Fibroblast of the conjunctiva (primary cell): ENCODE data around the gene HOXB5.

Source experiments
- DNase-seq: peaks from one replicate; pipeline ENCODE4 v3.0.0-alpha.2; 2010; ENCODE audit warnings: low read depth

The HOXB5 gene

DNA sequence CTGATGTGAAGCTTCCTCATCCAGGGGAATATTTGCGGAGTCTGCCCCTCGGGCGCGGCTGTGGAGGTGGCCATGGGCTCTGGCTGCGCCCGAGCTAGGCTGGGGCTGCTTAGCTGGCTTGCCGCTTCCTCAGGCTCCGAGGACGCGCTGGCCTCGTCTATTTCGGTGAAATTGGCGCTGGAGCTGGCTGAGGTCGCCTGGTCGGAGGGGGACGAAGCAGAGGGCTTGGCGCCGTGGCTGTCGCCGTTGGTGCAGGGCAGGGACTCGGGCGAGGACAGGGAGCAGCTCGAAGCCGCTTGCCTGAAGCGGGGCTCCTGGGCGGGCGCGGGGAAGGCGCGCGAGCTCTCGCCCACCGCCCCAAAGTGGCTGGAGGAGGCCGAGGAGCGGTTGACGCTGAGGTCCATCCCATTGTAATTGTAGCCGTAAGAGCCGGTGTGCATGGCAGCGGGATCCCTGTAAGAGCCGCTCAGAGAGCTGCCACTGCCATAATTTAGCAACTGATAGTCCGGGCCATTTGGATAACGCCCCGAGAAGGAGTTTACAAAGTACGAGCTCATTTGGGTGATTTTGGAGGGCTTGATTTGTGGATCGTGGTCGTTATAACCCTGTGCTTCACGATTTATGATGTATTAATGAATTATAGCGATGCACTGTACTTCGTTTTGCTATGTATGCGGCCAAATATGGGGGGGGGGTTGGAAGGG, at the start of gene HOXB5:
Gene HOXB5 (minus strand): TSS at position 654 of the 704 bp plus-strand sequence. CDS start 97 bp downstream, at position 557.
- no peak for DNase-seq

DNA sequence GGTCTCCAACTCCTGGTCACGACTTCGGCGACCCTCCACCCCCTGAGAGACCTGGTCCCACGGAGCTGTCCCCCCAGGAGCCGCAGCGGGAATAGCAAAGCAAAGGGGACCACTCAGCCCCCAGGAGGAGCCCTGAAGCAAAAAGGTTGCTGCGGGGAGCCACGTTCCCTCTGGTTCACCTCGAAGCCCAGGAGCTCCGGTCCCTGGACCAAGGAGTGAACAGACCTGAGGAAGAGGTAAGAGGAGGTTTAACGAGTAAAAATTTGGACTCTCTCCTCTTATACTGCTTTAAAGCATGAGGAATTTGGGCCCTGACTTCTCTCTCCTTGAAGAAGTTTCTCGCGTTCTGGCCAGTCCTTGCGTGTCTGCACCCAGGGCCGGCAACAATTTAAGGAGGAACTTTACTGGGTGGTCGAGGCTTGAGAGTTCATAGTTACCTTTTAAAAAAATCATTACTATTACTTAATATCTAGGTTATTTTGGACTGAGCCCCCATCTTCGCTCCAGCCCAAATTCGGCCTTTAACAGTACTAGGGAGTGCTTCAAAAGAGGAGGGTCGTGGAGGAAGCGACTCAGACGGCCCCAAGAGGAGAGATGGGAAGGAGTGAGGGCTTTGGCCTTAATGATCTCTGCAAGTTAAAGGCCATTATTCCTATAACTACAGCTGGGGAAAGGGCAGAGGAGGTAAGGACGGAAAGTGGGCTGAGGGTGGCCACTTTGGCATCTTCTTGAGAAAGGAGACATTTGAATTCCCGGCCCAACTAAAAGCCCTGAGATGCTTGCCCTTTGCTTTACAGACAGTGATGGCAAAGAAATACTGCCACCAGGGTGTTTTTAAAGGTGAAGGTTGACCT, 49.5 kb upstream of the HOXB5 start:
- DNase-seq, result no peak

DNA sequence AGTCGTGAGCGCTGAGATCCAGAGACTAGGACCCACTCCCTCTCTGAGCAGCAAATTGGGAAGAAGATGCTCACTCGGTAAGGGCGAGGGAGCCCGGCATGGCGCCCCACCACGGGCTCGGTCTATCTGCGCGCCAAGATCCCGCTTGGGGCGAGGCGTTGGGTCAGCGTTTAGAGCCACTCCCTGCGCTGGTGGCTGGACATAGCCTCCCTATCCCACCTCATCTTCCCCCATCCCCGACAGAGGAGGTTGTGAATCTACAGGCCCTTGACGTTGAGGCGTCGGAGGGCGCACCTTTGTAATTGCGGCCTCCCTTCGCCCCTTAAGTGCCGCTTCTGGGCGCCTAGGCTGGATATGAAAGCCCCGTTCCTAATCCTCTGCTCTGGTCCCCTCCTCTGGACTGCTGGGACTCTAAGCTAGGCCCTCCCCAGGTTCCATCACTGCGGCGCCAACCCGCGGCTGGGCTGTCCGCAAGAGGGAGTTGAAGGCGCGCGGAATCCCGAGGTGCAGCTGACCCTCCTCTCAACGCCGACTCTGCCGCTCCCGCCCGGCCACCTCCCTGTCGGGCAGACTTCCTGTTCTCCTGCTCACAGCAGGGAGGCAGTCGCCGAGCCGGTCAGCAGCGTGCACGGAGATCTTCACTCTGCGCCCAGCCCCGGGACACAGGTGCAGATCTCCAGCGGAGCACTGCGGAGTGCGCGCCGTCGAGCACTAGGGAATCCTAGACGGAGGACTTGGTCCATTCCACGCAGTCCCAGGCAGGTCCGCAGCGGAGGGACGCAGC, 48.7 kb upstream of the HOXB5 start:
- DNase-seq, result no peak

DNA sequence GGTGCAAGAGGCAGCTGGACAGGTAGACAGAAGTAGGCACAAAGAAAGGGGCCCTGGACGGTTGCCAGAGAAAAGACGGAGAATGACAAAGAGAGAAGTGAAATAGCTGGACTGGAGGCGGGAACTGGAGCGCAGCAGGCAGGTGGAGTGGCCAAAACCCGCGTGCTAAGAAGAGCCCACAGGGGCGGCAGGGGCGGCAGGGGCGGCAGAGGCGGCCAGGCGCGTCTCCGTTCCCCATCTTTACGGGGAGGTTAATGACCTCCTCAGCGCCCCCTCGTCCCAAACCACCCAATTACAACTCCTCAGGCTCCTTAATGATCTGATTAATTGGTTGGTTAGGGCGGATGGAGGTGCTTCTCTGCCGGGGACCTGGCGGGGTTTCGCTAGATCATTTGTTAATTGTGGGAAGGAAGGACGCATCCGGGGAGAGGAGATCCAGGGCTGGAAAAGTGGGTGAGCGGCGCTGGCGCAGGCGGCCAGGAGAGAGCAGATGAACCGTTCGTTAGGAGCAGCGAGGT, 48.0 kb upstream of the HOXB5 start:
- no peak for DNase-seq

DNA sequence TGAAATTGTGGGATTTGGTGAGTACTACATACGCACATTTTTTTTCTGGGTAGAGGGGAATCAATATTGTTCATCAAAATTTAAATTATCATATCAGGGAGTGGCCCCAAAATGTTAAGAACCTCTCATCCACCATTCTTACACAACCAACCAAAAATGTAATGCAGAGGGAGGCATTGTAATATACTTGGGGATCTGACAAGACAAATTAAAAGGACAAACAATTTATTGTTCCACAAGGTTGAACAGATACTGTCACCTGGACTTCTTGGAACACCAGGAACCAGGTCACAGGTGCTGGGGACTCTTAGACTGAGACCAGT, 47.2 kb upstream of the HOXB5 start:
- DNase-seq, result no peak

DNA sequence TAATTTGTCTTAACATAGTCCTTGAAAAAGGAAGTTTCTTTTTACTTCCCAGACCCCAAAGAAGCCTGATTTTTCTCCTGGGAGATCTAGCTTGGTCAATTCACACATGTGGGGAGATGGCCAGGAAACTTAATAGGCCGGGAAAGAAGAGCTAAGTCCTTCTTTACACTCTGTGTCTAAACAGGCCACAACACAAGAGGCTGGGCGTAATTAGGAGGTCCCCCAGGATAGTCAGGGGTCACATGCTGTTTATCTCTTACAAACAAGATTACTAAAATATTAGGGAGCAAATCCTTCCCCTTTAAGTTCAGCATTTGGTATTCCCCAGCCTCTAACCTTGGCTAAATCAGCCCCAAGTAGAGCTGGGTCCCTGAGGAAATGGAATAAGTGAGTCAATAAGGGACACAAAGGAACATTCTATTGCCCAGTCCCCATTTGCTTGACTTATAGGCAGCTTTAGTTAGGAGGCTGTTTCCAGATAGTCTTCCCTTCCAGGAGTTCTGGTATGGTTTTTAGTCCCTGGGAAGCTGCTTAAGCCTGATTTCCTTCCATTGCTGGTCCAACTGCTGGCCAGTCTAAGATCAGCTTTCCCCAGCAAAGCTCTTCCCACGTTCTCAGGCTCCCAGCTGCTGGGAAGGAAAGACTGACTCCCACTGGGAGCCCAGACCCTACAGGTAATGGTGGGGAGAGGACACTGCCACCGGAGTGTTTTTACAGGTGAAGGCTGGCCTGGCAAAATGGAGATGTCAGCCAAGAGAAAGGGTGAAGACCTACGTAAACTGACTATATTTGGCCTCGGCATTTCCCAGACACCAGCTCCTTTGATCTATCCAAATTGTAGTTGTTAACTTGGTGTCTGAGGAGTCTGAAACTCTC, 46.6 kb upstream of the HOXB5 start:
- DNase-seq, result no peak

DNA sequence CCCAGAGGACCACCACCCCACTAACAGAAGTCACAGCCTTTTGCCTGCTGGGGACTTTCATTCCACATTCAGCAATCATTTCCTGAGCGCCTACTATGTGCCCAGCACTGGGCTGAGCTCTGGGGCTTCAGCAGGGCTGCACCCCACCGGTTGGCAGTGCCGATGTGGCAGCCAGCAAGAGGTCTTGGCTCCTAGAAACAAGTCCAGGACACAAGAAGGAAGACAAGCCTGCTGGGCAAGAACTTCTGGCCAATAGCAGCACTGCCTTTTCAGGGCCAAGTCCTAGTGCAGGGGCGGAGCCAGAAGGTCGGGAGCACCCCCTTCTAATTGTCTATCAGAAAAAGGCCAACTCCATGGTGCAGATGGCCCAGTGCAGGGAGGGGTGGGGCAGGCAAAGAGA, 45.6 kb upstream of the HOXB5 start:
- no peak for DNase-seq

DNA sequence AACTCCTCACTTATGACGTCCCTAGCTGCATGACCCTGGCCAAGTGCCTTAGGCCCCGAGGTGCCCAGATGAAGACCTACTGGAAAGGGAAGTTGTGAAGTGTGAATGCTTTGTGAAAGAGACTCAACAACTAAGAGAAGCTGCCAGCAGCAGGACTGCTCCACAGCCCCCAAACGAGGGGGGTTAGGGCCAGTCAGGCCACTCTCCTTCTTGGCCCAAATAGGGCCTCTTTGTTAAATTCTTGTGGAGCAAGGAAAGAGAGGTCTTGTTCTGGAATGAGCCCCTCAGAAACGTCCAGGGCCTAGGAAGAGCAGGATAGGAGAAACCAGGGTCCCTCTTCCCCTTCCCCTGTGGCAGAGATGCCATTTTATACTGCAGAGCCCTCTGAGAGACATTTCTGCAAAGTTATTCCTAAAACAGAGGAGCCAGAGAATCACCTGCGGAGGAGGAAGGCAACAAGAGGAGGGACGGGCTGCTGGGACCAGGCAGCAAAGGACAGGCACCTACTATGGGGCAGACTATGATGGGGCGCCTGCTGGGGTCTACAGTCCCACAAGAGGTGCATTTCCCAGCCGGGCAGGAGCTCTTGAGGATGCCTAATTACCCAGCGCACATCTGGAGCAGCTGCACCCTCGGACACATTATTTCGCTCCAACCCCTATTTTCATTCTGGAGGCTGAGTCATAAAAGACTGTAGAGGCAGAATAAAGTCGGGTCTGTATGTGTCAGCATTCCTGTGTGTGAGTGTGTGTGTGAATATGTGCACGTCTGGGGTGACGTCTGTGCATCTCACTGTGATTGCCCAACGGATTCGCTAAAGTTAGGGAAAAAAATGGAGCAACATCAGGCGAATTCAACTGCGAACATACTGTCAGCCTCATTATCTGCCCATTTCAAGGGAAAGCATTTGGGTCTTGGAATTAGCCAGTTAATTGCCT, 44.0 kb upstream of the HOXB5 start:
- no peak for DNase-seq

DNA sequence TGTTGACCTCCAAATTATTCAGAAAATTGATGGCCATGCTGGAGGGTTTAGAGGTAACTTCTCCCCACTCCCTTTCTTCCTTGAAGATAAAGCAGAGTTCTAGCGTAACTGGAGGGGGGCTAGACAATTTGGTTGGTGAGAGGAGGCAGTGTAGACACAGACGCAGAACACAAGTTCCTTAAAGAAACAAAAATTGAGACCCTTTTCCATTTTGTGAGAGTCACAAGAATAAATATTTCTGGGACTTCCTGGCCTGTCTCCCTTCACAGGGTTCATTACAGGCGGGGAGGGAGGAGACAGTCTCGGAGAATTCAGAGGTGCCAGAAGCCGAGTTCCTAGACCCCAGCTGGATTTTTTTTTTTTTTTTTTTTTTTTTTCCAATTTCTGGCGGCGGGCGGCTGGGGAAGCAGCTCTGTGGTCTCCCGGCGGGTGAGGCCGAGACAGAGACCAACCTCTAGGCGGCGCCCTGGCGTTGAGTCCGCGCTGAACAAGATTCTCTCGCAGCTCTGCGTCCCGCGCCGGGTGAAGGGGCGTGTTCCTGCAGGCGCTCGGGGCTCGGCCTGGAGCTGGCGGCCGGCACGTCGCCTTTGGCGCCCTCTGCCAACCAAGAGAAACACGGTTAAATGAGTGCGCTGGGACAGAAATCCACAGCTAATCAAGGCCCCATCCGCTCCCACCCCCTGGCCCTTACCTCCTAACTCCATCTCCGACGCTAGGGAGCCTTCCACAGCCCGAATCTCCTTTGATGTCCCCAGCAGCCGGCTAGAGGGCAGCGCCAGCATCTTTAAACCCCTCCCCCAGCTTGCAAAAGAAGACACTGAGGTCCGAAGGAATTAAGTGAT, 42.8 kb upstream of the HOXB5 start:
- peak; percentile 4 for DNase-seq

DNA sequence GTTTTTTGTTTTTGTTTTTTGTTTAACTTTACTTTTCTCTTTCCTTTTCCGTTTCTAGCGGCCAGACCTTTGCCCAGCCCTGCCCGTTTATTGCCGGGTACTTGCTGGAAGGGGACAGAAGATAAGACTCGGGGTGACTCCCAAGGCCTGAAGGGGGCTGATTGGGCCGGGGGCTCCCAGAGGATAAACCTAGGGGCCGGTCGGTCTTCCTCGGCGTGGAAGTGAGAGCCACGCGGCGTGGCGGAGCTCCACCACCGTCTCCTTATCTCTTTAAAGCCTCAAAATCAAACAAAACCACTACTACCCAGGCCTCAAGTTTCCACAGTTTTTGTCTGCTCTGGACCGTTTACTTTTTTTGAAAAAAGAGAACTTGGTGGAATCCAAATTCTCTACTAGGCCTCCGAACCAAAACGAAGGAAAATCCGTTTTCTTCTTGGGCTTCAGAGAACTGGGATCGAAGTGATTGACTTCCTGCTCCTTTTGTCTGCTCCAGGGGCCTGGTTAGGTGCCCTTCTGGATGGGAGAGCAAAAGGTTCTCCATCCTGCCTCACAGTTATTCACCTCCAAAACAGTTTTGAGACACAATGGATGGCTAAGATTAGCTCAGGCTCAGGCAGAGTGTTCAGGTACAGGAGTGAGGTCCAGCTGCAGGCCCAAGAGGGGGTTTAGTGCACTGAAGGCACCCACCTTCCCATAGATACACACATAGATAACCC, 41.1 kb upstream of the HOXB5 start:
- DNase-seq, result no peak

DNA sequence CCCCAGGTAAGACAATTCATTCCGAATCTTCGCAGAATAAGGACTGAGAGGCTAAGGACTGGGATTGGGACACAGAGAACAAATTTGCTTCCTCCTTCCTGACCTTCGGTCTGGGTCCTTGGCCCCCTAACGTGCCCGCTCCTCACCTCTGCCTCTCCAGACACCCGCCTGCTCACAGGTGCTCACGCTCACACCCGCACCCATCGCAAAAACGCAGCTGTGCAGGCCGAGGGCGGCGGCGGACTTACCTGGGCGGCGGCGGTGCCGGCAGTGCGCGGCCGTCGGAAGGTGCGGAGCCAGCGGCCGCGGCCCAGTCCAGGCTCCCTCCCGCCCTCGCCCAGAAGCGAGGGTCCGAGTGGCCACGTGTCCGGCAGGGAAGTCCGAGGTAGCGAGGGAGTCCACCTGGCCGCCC, 39.7 kb upstream of the HOXB5 start:
- DNase-seq, result no peak

DNA sequence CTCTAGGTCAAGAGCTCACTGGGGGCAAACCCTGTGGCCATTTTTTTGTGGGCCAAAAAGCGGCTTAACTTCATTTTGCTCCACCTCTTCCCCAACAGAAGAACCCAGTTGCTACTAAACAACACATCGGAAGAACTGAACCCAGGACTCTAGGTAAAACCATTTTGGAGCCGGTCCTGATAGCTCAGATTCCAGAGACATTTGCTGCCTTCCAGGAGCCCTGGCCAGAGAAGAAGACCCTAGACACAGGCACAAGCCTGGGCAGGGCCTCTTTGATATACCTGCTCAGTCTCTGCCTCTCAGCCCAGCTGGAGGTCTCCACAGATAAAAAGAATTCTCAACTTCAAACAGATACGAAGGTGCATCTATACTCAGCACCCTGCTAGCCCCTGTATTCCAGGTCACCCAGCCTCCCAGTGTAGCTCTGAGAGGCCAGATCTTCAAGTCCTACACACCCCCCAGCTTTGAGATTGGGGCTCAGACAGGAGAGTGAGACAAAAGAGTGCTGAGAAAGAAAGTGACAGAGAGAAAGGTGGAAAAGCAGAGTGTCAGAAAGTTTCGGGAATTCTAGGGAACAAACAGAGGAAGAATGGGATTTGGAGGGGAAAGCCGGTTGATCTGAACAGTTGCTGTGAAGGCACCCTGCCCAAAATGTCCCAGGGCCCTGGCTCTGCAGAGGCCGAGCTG, 39.1 kb upstream of the HOXB5 start:
- DNase-seq, result no peak

DNA sequence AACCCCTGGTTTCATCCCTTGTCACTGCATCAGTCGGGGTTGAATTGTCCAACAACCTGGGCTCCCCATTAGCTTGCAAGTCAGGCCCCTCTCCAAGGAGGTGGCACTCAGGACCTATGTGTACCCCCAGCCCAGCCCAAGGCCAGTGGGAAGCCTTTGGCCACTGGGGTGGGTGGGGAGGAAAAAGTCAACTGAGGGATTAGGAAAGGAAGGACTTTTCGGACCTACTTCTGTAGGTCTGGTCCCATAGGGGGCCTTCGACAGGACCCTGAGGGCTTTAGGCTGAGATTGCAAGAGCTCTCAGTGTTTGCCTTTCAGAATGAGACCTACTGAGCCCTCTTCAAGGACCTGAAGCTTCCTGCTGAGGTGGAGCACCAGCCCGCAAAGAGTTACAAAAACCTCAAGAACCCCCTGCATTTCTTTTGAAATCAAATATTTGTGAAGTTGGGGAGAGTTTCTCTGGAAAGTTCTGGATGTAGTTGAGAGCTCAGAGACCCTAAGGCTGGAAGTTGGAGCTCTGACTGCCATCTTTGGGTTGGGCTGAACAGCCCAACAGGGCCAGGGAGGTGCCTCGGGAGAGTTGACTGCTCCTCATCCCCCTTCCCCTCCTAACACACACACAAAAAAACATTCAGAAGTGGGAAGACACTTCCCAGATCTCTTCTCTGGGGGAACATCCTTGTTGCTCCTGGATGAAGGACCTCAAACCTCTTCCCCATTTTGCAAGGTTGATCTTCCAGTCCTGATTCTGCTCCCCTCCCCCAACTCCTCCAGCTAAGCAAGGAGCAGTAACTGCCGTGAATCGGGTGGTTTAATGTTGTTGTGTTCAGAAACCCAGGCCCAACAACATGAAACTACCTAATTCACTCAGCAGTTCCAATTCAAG, 38.4 kb upstream of the HOXB5 start:
- no peak for DNase-seq

DNA sequence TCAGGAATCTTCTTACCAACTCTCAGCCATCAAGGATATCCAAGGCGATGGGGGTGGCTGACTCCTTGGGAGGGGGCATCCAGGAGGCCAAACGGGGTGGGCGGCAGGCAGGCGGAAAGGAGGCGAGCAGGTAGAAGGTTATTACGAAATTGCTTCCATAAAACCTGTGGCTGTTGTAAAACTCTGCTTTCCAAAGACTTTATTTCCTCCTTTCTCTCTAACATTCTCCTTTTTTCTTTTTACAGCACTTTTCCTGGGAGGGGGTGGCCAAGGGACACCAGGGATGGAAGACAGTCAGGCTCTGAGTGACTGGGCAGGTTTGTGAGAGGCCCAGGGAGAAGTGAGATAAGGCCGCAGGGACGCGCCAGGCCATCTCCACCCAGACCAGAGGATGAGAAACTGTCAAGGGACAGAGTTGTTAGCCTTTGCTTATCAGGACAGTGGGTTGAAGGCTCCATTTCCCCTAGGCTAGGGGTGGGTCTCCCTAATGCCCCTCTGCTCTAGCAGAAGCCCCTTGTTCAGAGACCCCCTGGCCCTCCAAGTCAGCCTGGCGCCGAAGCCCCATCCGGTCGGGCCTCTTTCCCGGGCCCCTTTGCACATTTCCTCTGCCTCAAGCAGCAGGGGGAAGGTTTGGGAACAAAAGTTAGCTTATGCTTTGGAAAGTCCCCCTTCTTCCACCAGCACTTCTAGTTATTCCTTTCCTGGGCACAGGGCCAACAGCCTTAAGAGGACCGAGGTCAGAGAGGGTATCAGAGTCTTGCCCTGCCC, 37.5 kb upstream of the HOXB5 start:
- DNase-seq, result no peak

DNA sequence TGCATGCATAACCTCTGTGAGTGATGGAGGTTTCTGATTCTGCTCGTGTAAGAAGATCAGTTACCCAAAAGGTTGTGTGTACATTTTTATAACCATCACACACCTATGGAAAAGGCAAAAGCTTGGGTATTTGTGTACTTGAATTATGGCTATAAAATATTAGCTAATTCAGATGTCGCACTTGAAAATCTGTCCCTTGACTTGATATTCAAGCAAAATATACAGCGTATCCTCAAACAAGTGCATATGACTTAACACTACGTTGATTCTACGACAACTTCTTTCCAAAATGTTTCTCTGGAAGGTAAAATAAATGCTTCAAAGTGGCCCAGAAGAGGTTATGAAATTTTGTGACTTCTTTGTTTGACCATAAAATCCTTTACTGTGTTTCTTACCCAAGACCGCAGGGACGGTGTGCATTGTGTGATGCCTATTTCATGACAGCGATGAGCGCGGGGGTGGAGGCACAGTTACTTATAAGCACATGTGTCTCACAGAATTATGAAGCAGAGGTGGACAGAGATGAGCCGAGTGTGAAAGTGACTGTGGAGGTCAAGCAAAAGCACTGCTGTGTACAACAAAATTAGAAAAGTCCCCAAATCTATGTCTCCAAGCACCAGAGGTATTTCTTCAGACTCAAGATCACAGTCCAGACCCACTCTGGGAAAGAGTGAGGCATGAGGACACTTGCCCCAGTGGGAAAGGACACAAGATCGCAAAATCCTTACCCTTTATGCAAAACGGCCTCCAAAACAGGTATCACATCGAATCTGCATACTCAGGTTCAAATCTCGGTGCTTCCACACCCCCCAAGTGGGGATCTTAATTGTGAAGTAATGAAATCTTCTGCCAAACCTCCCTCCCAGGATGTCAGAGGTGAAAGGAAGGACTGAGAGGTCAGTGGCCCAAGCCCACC, 36.7 kb upstream of the HOXB5 start:
- no peak for DNase-seq
